Tibial nerve (tissue), 4 donors: ENCODE measurements around the gene TMEM86B. TPM values are rescaled to one million over a fixed set of nuclear protein-coding genes. Genes with fewer than 3 reads are reported as not detected.
A peak's percentile ranks its signal among the peaks of the same experiment; 100 is the strongest.
"Not testable (repeated sequence)": the region's sequence is repeated elsewhere in the genome, so short reads cannot be mapped to it uniquely, and the experiment has no call there.

Experiments used
- DNase-seq, 2 donors: peaks; one replicate each; pipeline ENCODE4 v3.0.0-alpha.2; 2019; ENCODE audit warnings: low spot score in 2 of 2
- H3K27ac ChIP-seq, 4 donors: fragments of 200-600 bp; sonication (generic) in 3 of 4; one replicate each; pipeline ENCODE4 v1.5.1; 2017 to 2019; ENCODE audit warnings: mild to moderate bottlenecking in 1 of 4
- H3K27me3 ChIP-seq, 2 donors: fragments of 200-600 bp; sonication (generic) in 1 of 2; one replicate each; pipeline versions ENCODE4 v1.5.1 to v1.6.0; 2017 to 2019
- H3K36me3 ChIP-seq, 3 donors: fragments of 200-600 bp; sonication (generic); one replicate each; pipeline ENCODE4 v1.5.1; 2018 to 2019
- H3K4me1 ChIP-seq, 4 donors: fragments of 200-600 bp; sonication (generic) in 3 of 4; one replicate each; pipeline ENCODE4 v1.5.1; 2017 to 2019
- H3K4me3 ChIP-seq, 4 donors: fragments of 200-600 bp; sonication (generic) in 3 of 4; one replicate each; pipeline ENCODE4 v1.5.1; 2017 to 2019; ENCODE audit warnings: mild to moderate bottlenecking in 1 of 4, moderate library complexity in 1 of 4
- H3K9me3 ChIP-seq, 4 donors: fragments of 200-600 bp; sonication (generic) in 3 of 4; one replicate each; pipeline ENCODE4 v1.5.1; 2017 to 2019
- CTCF ChIP-seq, 5 experiments: fragments of 200-600 bp in 3 of 5; fragments of 450-650 bp in 2 of 5; sonication (generic) in 3 of 5; IDR thresholded peaks; one replicate each; pipeline ENCODE4 v1.5.1; 2016 to 2019; ENCODE audit warnings: antibody characterized with exemption in 5 of 5, mild to moderate bottlenecking in 3 of 5, moderate library complexity in 2 of 5
- EP300 ChIP-seq, 2 donors: sonication (generic); formaldehyde crosslinking; IDR thresholded peaks; one replicate each; pipeline ENCODE4 v1.6.1; 2017; ENCODE audit warnings: antibody characterized with exemption in 2 of 2, mild to moderate bottlenecking in 1 of 2
- POLR2A ChIP-seq, 2 donors: fragments of 450-650 bp; IDR thresholded peaks; one replicate each; pipeline ENCODE4 v1.6.1; 2017; ENCODE audit warnings: antibody characterized with exemption in 2 of 2, mild to moderate bottlenecking in 2 of 2, moderate library complexity in 2 of 2
- WGBS, 2 donors: methylation state at CpG; one replicate each; pipeline ENCODE4 v1.1.5; 2018; 5-methylcytosine and 5-hydroxymethylcytosine counted together
- total RNA-seq, 4 donors: library from RNA; depleted of rRNA; stranded (reverse); fragments of >200 nt; gene quantifications; one replicate each; pipeline ENCODE4 v1.1.0, GENCODE V29; 2016

The TMEM86B gene
- total RNA-seq, 4 donors from 2014 or later: 0.44 to 8.6 (median 3.0) TPM

DNA sequence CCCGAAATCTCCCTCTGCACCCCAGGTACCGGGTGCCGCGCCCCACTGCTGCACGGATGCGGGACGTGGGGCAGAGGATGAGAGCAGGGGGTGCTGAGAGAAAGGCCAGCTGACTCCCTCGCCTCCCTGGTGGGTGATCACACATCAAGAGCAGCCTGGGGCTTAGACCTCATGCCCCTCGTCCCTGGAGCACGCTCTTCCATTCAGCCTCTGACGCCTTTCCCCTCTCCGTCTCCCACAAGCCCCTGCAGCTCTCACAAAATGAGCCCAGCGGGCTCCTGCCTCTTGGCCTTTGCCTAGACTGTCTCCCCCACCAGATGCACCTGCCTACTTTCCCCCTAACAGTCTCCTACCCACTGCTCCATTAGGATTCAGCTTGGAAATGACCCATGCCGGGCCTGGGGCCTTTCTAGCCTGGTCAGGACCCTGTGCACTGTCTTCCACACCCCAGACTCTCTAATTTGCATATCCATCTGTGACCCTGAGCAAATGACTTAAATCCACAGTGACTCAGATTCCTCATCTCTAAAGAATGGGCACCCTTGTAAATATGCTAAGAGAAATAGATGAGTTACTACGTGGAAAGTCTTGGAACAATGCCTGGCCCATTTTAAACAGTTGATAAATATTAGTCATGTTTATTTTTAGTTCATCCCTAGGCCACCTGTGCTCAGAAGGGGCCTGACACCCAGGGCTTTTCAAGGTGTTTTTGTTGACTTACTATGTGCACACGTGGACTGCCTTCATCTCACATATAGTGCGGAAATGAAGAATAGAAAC lies 18.7 kb downstream of the TMEM86B start:
- WGBS, 2 donors: 54 to 62% methylated on average over 17 of the region's 17 CpGs
- Histone ChIP-seq H3K9me3 (peaks cover 0 to 23% (median 0%) of the 10 kb centered on the region in 4 donors), H3K27me3 (peaks cover 0 to 13% of the 10 kb centered on the region in 2 donors), H3K4me1 (peaks cover 0 to 10% (median 7%) of the 10 kb centered on the region in 4 donors), H3K36me3 (no peaks in the 10 kb centered on the region), H3K4me3 (no peak overlapping the region), H3K27ac (peak overlapping the region in 1 of 4 donors; percentile 38)
- TF ChIP-seq EP300 (IDR thresholded peaks at IDR 0.05) (no peak), CTCF (IDR thresholded peaks at IDR 0.05) (no peak), POLR2A (IDR thresholded peaks at IDR 0.05) (no peak)
- no peak for DNase-seq

GRCh38 chr19:55208880-55209692 lies 19.5 kb downstream of the TMEM86B start, which contains the start of gene PTPRH:
Gene PTPRH (minus strand): TSS chr19:55209501. CDS start chr19:55209433, 68 bp downstream.
- H3K27ac ChIP-seq: peak within 1 kb of the TSS in 1 of 4 donors; percentile 68
- no peaks in the 10 kb centered on the region for H3K36me3 ChIP-seq
- H3K4me1 ChIP-seq: peaks cover 0 to 10% (median 7%) of the 10 kb centered on the region in 4 donors
- 50 to 72% methylated on average over 7 to 17 of the region's 18 CpGs for WGBS, 2 donors
- H3K4me3 ChIP-seq: peak within 1 kb of the TSS in 1 of 4 donors; percentile 3
- H3K9me3 ChIP-seq: peaks cover 0 to 23% (median 0%) of the 10 kb centered on the region in 4 donors
- H3K27me3 ChIP-seq: peaks cover 0 to 17% of the 10 kb centered on the region in 2 donors
- TF ChIP-seq CTCF (IDR thresholded peaks at IDR 0.05) (no peak), POLR2A (IDR thresholded peaks at IDR 0.05) (no peak), EP300 (IDR thresholded peaks at IDR 0.05) (no peak)
- DNase-seq: no peak

DNA sequence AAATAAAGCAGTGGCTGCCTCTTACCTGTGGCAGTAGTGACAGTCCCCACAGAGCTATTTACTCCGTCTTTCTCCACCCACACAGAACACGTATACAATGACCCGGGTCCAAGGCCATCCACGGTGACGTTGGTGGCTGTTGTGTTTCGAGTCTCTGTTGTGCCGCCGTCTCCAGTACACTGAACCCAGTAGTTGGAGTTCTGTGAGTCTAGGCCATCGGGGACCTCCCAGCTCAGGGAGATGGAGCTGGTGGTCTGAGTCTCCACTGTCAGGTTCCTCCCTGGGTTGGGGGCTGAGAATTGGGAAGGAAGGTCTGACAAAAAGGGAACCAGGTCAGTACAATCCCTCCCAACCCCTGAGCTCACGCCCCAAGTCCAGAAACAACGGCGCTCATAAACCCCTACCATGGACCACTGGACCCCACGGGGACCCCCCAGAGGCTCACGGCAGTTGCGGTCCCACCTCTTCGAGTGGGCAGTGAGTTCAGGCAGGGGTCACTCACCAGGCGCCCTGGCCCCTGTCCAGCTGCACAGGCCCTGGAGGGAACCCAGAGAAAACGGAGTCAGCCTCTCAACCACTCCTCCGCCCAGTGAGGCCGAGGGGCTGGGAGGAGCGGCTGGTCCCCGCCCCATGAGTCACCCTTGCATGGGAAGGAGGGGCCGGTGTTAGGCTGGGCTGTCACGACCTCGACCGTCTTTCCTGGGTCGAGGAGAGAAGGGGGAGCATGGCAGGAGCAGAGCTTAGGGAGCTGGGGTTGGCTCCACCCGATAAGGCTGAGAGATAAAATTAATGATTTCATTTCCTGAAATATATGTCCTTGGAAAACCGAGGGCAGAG lies 21.7 kb downstream of the TMEM86B start:
- peaks cover 0 to 10% (median 7%) of the 10 kb centered on the region in 4 donors for H3K4me1 ChIP-seq
- peak; percentile 30 to 44 for DNase-seq
- H3K27me3 ChIP-seq: peaks cover 0 to 17% of the 10 kb centered on the region in 2 donors
- peak overlapping the region in 2 of 4 donors; percentile 0 to 36 for H3K4me3 ChIP-seq
- peak overlapping the region in 2 of 4 donors; percentile 42 to 43 for H3K27ac ChIP-seq
- peaks cover 0 to 3% (median 0%) of the 10 kb centered on the region in 4 donors for H3K9me3 ChIP-seq
- 17 to 23% methylated on average over 24 to 28 of the region's 29 CpGs for WGBS, 2 donors
- no peaks in the 10 kb centered on the region for H3K36me3 ChIP-seq
- TF ChIP-seq EP300 (IDR thresholded peaks at IDR 0.05) (peak in 1 of 2 donors; percentile 20), POLR2A (IDR thresholded peaks at IDR 0.05) (no peak), CTCF (IDR thresholded peaks at IDR 0.05) (no peak)

- not testable (repeated sequence) for H3K36me3 ChIP-seq, H3K27ac ChIP-seq, H3K4me1 ChIP-seq, H3K9me3 ChIP-seq, DNase-seq, H3K4me3 ChIP-seq
- peaks cover 0 to 15% of the 10 kb centered on the region in 2 donors for H3K27me3 ChIP-seq
- 50 to 55% methylated on average over 7 to 10 of the region's 10 CpGs for WGBS, 2 donors
Measured at GRCh38 chr19:55202199-55202598, 26.4 kb downstream of the TMEM86B start.

DNA sequence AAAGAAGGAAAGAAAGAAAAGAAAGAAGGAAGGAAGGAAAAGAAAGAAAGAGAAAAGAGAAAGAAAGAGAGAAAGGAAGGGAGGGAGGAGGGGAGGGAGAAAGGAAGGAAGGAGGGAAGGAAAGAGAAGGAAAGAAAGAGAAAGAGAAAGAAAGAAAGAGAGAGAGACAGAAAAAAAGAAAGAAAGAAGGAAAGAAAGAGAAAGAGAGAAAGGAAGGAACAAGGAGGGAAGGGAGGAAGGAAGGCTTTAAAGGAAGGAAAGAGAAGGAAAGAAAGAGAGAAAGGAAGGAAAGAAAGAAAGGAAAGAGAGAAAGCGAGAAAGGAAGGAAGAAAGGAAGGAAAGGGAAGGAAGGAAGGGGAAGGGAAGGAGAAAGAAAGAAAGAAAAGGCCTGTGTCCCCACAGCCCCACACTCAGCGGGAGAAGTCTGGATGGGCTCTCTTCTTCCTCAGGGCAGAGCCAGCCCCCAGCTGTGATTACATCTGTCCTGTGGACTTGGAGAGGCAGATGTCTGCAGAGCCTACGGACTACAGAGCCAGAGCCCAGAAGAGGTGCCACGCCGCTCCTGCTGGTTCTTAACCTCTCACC lies 28.9 kb downstream of the TMEM86B start:
- Histone ChIP-seq H3K27me3 (peaks cover 0 to 8% of the 10 kb centered on the region in 2 donors), H3K27ac (no peak overlapping the region), H3K9me3 (no peaks in the 10 kb centered on the region), H3K36me3 (no peaks in the 10 kb centered on the region), H3K4me1 (no peaks in the 10 kb centered on the region), H3K4me3 (no peak overlapping the region)
- no peak for DNase-seq
- no peak for TF ChIP-seq POLR2A (IDR thresholded peaks at IDR 0.05)
- 51 to 74% methylated on average over 5 of the region's 5 CpGs for WGBS, 2 donors
